ENCODE results near the gene TSHR.

The TSHR gene

DNA sequence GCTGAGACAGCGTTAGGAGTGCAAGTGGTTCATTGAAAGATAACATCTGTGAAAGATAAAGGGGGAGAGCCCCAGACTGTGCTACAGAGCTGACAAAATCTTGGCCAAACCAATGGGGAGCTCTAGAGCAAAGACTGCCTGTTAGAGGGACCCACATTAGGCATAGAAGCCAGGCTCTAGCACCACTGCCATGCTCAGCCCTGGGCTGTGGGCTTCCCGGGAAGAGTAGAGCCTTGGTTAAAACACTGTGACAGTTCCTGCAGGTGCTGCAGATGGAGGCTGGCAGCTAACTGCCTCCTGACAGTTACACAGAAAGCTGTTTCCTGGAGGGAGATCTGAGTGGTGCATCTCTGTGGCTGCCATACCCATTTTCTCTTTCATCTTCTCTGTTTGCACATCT is 23.0 kb downstream of the TSHR start:
- no peak overlapping the region for H3K4me3 ChIP-seq (ENCODE audit: low read length)
- TF ChIP-seq, protein P1, sequence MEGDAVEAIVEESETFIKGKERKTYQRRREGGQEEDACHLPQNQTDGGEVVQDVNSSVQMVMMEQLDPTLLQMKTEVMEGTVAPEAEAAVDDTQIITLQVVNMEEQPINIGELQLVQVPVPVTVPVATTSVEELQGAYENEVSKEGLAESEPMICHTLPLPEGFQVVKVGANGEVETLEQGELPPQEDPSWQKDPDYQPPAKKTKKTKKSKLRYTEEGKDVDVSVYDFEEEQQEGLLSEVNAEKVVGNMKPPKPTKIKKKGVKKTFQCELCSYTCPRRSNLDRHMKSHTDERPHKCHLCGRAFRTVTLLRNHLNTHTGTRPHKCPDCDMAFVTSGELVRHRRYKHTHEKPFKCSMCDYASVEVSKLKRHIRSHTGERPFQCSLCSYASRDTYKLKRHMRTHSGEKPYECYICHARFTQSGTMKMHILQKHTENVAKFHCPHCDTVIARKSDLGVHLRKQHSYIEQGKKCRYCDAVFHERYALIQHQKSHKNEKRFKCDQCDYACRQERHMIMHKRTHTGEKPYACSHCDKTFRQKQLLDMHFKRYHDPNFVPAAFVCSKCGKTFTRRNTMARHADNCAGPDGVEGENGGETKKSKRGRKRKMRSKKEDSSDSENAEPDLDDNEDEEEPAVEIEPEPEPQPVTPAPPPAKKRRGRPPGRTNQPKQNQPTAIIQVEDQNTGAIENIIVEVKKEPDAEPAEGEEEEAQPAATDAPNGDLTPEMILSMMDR (conservative IDR thresholded peaks at IDR 0.05; ENCODE audit: low read depth, low read length): no peak
- no peak for DNase-seq (ENCODE audit: low read depth)

DNA sequence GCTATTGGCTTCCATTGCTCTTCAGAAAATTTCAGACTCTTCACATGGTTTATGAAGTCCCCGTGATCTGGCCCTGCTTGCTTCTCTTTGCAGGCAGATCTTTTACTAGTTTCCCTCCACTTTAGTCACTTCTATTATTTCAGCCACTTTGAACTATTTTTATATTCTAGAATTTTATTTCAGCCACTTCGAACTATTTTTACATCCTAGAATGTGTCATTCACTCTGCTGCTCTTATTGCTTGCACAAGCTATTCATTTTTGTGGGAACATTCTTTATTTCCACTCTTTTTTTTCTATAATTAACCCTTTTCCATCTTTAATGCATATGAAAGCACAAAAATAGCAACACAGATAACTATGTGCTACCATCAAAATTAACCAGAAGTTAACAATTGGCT is 24.5 kb downstream of the TSHR start:
- TF ChIP-seq, protein P1 (conservative IDR thresholded peaks at IDR 0.05; ENCODE audit: low read depth, low read length): no peak
- no peak for DNase-seq (ENCODE audit: low read depth)
- H3K4me3 ChIP-seq (ENCODE audit: low read length): no peak overlapping the region

DNA sequence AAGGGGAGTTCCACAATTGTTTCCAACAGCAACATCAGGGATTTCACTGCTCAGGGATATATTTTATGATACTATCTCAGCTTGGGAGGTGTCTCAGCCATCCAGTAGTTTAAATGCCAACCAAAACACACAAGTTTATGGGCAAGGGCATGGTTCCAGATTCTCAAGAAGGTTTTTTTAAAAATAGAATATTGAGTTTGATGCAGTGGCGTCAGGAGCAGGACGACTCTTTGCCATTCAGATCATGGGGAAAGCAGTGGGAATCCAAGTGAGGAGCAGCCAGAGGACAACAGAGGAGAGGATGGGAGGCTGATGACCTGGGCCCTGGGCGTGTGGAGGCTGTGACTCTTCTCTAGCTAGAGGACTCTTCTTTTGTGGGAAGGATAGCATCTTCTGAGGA is 25.7 kb downstream of the TSHR start:
- no peak overlapping the region for H3K4me3 ChIP-seq (ENCODE audit: low read length)
- DNase-seq (ENCODE audit: low read depth): no peak
- TF ChIP-seq, protein P1 (conservative IDR thresholded peaks at IDR 0.05; ENCODE audit: low read depth, low read length): no peak

DNA sequence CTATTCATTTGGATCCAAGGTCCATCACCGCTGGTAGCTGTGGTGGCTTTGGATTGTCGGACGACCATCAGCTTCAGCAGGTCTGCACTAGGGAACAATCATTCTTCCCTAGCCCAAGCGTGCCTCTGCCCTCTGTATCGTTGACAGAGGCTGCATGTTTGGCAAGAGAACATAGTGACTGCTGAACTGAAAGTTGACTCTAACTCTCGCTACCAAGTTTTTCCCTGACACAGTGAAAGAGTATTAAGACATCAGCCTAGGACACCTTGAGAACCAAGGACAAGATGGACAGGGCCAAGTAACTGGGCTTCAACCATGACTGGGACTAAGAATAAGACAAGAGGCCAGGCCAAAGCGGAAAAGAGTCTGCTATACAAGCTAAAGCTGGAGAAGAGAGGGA is 26.3 kb downstream of the TSHR start:
- DNase-seq (ENCODE audit: low read depth): no peak
- TF ChIP-seq, protein P1 (conservative IDR thresholded peaks at IDR 0.05; ENCODE audit: low read depth, low read length): no peak
- H3K4me3 ChIP-seq (ENCODE audit: low read length): no peak overlapping the region

DNA sequence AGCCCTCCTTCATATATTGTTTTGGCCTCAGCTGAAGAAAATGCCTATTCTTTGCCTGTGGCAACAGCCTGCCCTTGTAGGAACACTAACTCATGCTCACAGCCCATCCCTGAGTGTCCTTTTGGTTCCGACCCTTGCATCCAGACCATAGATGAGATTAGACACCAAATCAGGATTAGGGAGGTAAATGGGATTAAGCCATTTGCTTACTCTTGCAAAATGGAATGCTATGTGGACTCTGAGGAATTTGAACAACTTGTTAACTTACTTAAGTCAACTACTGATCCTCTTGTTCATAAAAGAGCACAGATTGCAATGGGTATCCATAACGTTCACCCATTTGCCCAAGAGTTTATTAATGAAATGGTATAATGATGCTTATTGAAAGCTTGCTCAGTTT is 27.3 kb downstream of the TSHR start:
- TF ChIP-seq, protein P1 (conservative IDR thresholded peaks at IDR 0.05; ENCODE audit: low read depth, low read length): no peak
- H3K4me3 ChIP-seq (ENCODE audit: low read length): no peak overlapping the region
- no peak for DNase-seq (ENCODE audit: low read depth)

DNA sequence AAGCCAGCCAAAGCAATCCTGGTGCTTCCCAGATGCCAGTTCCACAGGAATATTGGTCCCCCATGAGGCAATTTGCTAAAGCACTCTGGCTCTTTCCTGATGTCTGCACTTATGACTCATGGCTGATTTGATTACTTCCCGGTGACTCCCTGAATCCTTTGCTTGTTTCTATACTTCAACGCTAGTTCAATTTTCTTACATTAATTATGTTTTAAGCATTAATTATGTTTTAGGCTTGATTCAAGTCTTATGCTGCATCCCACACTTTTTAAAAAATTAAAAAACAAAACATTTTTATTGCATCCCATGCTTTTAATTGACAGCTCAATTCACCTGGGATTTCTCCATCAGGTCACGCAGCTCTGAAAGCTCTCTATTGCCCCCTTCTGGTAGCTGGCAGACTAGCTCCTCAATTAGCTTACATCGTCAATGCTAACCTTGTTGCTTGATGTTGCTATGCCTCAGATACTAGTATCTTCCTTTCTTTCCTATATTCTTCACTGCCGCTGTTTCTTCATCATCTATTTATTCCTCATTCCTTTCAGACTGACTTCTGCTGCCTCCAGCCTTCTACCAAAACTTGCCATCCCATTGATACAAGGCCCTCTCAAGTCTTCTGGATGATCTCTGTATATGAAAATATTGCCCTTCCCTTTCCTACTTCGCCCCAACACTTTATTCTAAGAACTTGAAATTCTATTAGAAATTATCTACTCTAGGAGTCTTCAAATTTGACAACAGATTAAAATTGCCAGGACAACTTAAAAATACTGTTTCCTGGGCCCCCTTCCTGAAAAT is 32.0 kb downstream of the TSHR start:
- DNase-seq (ENCODE audit: low read depth): no peak
- TF ChIP-seq, protein P1 (conservative IDR thresholded peaks at IDR 0.05; ENCODE audit: low read depth, low read length): peak; percentile 98
- no peak overlapping the region for H3K4me3 ChIP-seq (ENCODE audit: low read length)

DNA sequence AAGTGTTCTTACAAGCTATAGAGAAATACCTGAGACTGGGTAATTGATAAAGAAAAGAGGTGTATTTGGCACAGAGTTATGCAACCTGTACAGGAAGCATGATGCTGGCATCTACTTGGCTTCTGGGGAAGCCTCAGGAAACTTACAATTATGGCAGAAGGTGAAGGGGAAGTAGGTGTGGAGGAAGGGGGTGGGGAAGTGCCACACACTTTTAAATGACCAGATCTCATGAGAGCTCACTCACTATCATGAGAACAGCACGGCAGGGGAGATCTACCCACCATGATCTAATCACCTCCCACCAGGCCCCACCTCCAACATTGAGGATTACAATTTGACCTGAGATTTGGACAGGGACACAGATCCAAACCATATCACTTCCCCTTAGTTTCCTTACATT is 32.8 kb downstream of the TSHR start:
- H3K4me3 ChIP-seq (ENCODE audit: low read length): no peak overlapping the region
- TF ChIP-seq, protein P1 (conservative IDR thresholded peaks at IDR 0.05; ENCODE audit: low read depth, low read length): no peak
- no peak for DNase-seq (ENCODE audit: low read depth)

Data from retinal pigment epithelial cell (primary cell).